OCI-LY3 (cell line): Measurements from ENCODE around the gene AUTS2.

ENCODE experiments used
- H2AFZ ChIP-seq: fragments of 200-600, 300-600 bp; shearing (Covaris generic); 2 replicates; pipeline ENCODE4 v1.6.0; 2014; ENCODE audit warnings: antibody characterized with exemption, low read depth, low read length
- H3K27ac ChIP-seq: fragments of 200-600, 300-600 bp; sonication (generic); 2 replicates; pipeline ENCODE4 v1.5.1; 2014; ENCODE audit warnings: mild to moderate bottlenecking, low read length, moderate library complexity, mixed read lengths
- H3K27me3 ChIP-seq: fragments of 200-600, 300-600 bp; sonication (generic); 2 replicates; pipeline ENCODE4 v1.6.1; 2014; ENCODE audit warnings: low read depth, low read length, mixed read lengths
- H3K36me3 ChIP-seq: fragments of 200-600, 300-600 bp; sonication (generic); replicated peaks from 2 replicates; pipeline ENCODE3; 2014; ENCODE audit warnings: low read depth, low read length, mixed read lengths
- H3K4me1 ChIP-seq: fragments of 300-600, 200-600 bp; sonication (generic); 2 replicates; pipeline ENCODE4 v1.6.1; 2014; ENCODE audit warnings: low read length, mixed read lengths
- H3K4me2 ChIP-seq: fragments of 200-600, 300-600 bp; sonication (generic); 2 replicates; pipeline ENCODE4 v1.6.1; 2014; ENCODE audit warnings: low read length, mixed read lengths
- H3K4me3 ChIP-seq: fragments of 300-600, 200-600 bp; sonication (generic); 2 replicates; pipeline ENCODE4 v1.5.1; 2014; ENCODE audit warnings: antibody characterized with exemption, mild to moderate bottlenecking, low read length, moderate library complexity
- H3K79me2 ChIP-seq: fragments of 300-600, 200-600 bp; shearing (Covaris generic); 2 replicates; pipeline ENCODE4 v1.6.1; 2014; ENCODE audit warnings: mild to moderate bottlenecking, low read length, mixed read lengths
- H3K9ac ChIP-seq: fragments of 300-600, 200-600 bp; shearing (Covaris generic); 2 replicates; pipeline ENCODE4 v1.6.0; 2014; ENCODE audit warnings: mild to moderate bottlenecking, low read length, moderate library complexity
- H3K9me3 ChIP-seq: fragments of 200-600, 300-600 bp; shearing (Covaris generic); 2 replicates; pipeline ENCODE4 v1.6.1; 2014; ENCODE audit warnings: low read length, mixed read lengths; ENCODE audit not compliant: insufficient read depth
- H4K20me1 ChIP-seq: fragments of 200-600, 300-600 bp; sonication (generic); 2 replicates; pipeline ENCODE4 v1.6.1; 2016; ENCODE audit warnings: low read length, mixed read lengths; ENCODE audit not compliant: insufficient read depth
- CTCF ChIP-seq: fragments of 200-600, 300-600 bp; sonication (generic); IDR thresholded peaks from 2 replicates; pipeline ENCODE4 v1.5.1; 2014; ENCODE audit warnings: antibody characterized with exemption, low read length, low read depth
- EZH2phosphoT487 ChIP-seq: fragments of 200-600 bp; shearing (Covaris generic); IDR thresholded peaks from 2 replicates; pipeline ENCODE4 v1.6.1; 2018; ENCODE audit warnings: antibody characterized with exemption, mixed run types, low read depth

AUTS2 gene

DNA sequence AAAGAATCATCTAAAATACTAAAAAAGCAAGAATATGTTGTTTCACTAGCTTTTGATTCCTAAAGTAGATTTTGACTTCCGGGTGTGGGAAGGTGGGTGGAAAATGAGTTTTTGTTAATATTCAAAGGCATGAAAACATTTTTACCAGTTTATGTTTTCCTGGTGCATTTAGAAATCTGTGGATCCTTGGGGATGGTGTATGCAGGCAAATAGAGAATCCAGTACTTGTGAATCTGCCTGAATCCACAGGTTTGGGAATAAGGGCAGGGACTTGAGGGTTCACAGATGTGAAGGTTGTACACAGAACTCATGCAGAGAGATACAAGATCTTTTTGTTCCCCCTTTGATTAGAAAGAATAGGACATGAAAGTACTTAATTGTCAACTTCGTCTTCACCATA lies 22.4 kb downstream of the AUTS2 start:
- H3K4me2 ChIP-seq = no peak overlapping the region
- H3K4me3 ChIP-seq = no peak overlapping the region
- H4K20me1 ChIP-seq = no peaks in the 10 kb centered on the region
- H3K9ac ChIP-seq = no peak overlapping the region
- no peak for TF ChIP-seq EZH2phosphoT487
- no peak for TF ChIP-seq CTCF
- no peaks in the 10 kb centered on the region for H3K4me1 ChIP-seq
- H2AFZ ChIP-seq = no peak overlapping the region
- no peaks in the 10 kb centered on the region for H3K79me2 ChIP-seq
- no peaks in the 10 kb centered on the region for H3K9me3 ChIP-seq
- H3K27ac ChIP-seq = no peak overlapping the region
- H3K27me3 ChIP-seq = no peaks in the 10 kb centered on the region
- H3K36me3 ChIP-seq = no peaks in the 10 kb centered on the region

DNA sequence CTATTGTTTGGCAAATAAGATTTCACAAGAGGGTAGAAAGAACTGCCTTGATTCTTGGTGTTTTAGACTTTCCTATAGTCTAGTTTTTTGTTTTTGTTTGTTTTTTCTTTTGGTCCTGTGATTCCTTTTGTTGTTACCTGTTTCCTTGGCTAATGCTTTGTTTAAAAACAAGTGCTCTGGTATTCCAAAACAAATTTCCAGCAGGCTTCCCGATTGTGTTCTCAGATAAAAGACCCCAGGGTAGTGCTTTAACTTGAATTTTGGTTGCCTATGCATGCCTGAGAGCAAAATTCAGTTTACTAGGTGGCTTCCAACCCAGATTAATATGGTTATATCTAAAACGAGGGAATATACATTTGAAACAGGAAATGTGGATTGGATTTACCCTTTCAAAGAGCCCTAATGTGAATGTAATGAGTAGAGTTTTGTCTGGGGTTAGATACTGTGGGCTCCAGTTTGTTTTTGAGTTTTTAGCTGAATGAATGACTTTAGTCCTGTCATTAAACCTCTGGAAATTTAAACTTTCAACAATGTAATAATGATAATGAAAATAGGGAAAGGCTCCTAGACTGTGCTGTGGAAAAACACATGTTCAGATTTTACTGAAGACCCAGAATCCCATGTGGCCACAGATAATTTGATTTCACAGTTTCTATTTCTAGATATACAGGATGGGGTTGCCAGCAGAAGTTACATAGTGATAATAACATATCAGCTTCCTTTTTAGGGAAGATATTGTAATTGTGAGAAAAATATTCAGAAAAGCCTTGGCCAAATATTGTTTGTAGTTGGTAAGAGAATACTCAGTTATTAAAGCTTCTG lies 23.9 kb downstream of the AUTS2 start:
- Histone ChIP-seq H3K27me3 (no peaks in the 10 kb centered on the region), H3K36me3 (no peaks in the 10 kb centered on the region), H2AFZ (no peak overlapping the region; the same call in 1 of the 2 replicates), H3K9ac (no peak overlapping the region), H3K27ac (no peak overlapping the region), H3K4me2 (no peak overlapping the region), H3K4me1 (no peaks in the 10 kb centered on the region), H4K20me1 (no peaks in the 10 kb centered on the region), H3K79me2 (no peaks in the 10 kb centered on the region), H3K9me3 (no peaks in the 10 kb centered on the region), H3K4me3 (no peak overlapping the region)
- TF ChIP-seq EZH2phosphoT487 (no peak), CTCF (no peak)

- Histone ChIP-seq H3K4me1 (no peaks in the 10 kb centered on the region), H3K9ac (no peak overlapping the region), H2AFZ (no peak overlapping the region), H3K36me3 (no peaks in the 10 kb centered on the region), H3K27ac (no peak overlapping the region), H3K4me2 (no peak overlapping the region), H3K9me3 (no peaks in the 10 kb centered on the region), H4K20me1 (no peaks in the 10 kb centered on the region), H3K4me3 (no peak overlapping the region), H3K79me2 (no peaks in the 10 kb centered on the region), H3K27me3 (no peaks in the 10 kb centered on the region)
- TF ChIP-seq CTCF (no peak), EZH2phosphoT487 (no peak)
Observed at GRCh38 chr7:69622960-69623359, 24.7 kb downstream of the AUTS2 start.

DNA sequence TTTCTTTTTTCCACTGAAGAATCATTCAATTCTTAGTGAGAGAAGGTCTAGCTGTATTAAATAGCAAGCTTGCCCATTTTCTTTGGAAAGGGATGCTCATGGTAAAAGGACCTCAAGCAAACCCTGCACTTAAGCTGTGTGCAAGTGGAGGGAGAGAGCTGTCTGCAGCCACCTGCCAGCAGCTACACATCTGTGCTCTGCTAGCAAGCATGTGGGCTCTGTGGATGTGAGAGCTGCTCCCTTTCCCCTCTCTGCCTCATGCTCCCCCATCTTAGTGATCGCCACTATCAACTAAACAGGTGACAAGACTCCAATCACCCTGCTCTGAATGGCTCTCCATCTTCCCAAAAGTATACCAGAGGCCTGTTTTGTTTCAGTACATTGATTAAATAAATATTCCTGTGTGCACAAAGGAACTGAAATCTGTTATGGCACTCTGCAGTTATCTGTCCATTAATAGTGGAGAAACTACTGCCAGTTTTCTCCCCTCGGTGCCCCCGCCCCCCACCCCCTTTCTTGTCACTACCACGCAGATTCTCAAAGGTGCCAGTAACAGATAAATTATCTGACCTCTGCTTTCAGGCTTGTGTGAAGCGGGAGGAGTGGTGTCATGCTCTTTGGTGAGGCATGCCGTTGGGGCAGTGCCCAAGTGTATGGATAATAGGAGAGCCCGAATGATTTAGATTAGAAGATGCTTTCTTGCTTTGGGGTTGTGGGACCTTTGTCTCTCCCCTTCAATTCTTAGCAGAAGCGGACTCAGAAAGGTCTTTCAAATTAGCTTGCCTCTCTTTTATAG lies 26.4 kb downstream of the AUTS2 start:
- TF ChIP-seq EZH2phosphoT487 = no peak
- TF ChIP-seq CTCF = no peak
- Histone ChIP-seq H4K20me1 (no peaks in the 10 kb centered on the region), H2AFZ (no peak overlapping the region), H3K27me3 (no peaks in the 10 kb centered on the region), H3K9me3 (no peaks in the 10 kb centered on the region), H3K9ac (no peak overlapping the region), H3K36me3 (no peaks in the 10 kb centered on the region), H3K4me2 (no peak overlapping the region), H3K79me2 (no peaks in the 10 kb centered on the region), H3K27ac (no peak overlapping the region), H3K4me3 (no peak overlapping the region), H3K4me1 (no peaks in the 10 kb centered on the region)
